Measurements from ENCODE around the gene FCSK.
"Not testable (repeated sequence)": the region's sequence is repeated elsewhere in the genome, so short reads cannot be mapped to it uniquely, and the experiment has no call there.

Gene FCSK

GRCh38 chr16:70454222-70455034 is at the start of gene FCSK:
FCSK (plus strand) TSS chr16:70454595; CDS start chr16:70463191, 8,596 bp downstream.
- DNase-seq (ENCODE audit: low read depth, low spot score): peak; percentile 83

GRCh38 chr16:70406104-70406503 is 48.3 kb upstream of the FCSK start:
- not testable (repeated sequence) for DNase-seq (ENCODE audit: low read depth, low spot score)

- peak; percentile 46 for DNase-seq (ENCODE audit: low read depth, low spot score)
Measured at GRCh38 chr16:70407811-70408274, 46.6 kb upstream of the FCSK start.

GRCh38 chr16:70410734-70411133 is 43.7 kb upstream of the FCSK start:
- DNase-seq (ENCODE audit: low read depth, low spot score): peak; percentile 78

GRCh38 chr16:70412385-70412784 is 42.0 kb upstream of the FCSK start:
- DNase-seq (ENCODE audit: low read depth, low spot score): no peak

- not testable (repeated sequence) for DNase-seq (ENCODE audit: low read depth, low spot score)
Measured at GRCh38 chr16:70413572-70413971, 40.8 kb upstream of the FCSK start.

- DNase-seq (ENCODE audit: low read depth, low spot score): no peak
Measured at GRCh38 chr16:70416748-70417616, 37.4 kb upstream of the FCSK start.

- no peak for DNase-seq (ENCODE audit: low read depth, low spot score)
Measured at GRCh38 chr16:70417661-70418060, 36.7 kb upstream of the FCSK start.

GRCh38 chr16:70418274-70418992 is 36.0 kb upstream of the FCSK start:
- no peak for DNase-seq (ENCODE audit: low read depth, low spot score)

- DNase-seq (ENCODE audit: low read depth, low spot score): no peak
Measured at GRCh38 chr16:70418993-70419318, 35.4 kb upstream of the FCSK start.

- DNase-seq (ENCODE audit: low read depth, low spot score): no peak
Measured at GRCh38 chr16:70419384-70420327, 34.7 kb upstream of the FCSK start.

- no peak for DNase-seq (ENCODE audit: low read depth, low spot score)
Measured at GRCh38 chr16:70421014-70421413, 33.4 kb upstream of the FCSK start.

- no peak for DNase-seq (ENCODE audit: low read depth, low spot score)
Measured at GRCh38 chr16:70421473-70422311, 32.7 kb upstream of the FCSK start.

GRCh38 chr16:70422543-70422942 is 31.9 kb upstream of the FCSK start:
- no peak for DNase-seq (ENCODE audit: low read depth, low spot score)

- DNase-seq (ENCODE audit: low read depth, low spot score): no peak
Measured at GRCh38 chr16:70427786-70428177, 26.6 kb upstream of the FCSK start.

GRCh38 chr16:70428178-70428998 is 26.0 kb upstream of the FCSK start:
- peak; percentile 98 for DNase-seq (ENCODE audit: low read depth, low spot score)

GRCh38 chr16:70429888-70430666 is 24.3 kb upstream of the FCSK start:
- no peak for DNase-seq (ENCODE audit: low read depth, low spot score)
